Hepatocyte (in vitro differentiated cells): ENCODE measurements around the gene SCAF1. TPM values are rescaled to one million over a fixed set of nuclear protein-coding genes. Genes with fewer than 3 reads are reported as not detected.

Source experiments
- DNase-seq: peaks from one replicate; pipeline ENCODE4 v3.0.0-alpha.2; 2016; ENCODE audit warnings: low spot score
- H2AFZ ChIP-seq: fragments of 200-600 bp; sonication (generic); 2 replicates; pipeline ENCODE4 v1.6.0; 2016; ENCODE audit warnings: antibody characterized with exemption, mild to moderate bottlenecking
- H3K27ac ChIP-seq: fragments of 200-600 bp; sonication (generic); 2 replicates; pipeline ENCODE4 v1.5.1; 2016; ENCODE audit warnings: mild to moderate bottlenecking
- H3K27me3 ChIP-seq: fragments of 200-600 bp; sonication (generic); 2 replicates; pipeline ENCODE4 v1.6.1; 2016
- H3K36me3 ChIP-seq: fragments of 200-600 bp; sonication (generic); replicated peaks from 2 replicates; pipeline ENCODE4 v1.5.1; 2016; ENCODE audit warnings: low read depth; ENCODE audit not compliant: insufficient read depth
- H3K4me1 ChIP-seq: fragments of 200-600 bp; sonication (generic); 2 replicates; pipeline ENCODE4 v1.5.1; 2016; ENCODE audit warnings: mild to moderate bottlenecking, moderate library complexity; ENCODE audit not compliant: insufficient read depth
- H3K4me2 ChIP-seq: fragments of 200-600 bp; sonication (generic); 2 replicates; pipeline ENCODE4 v1.6.0; 2016
- H3K4me3 ChIP-seq: fragments of 200-600 bp; sonication (generic); 2 replicates; pipeline ENCODE4 v1.5.1; 2016; ENCODE audit warnings: mild to moderate bottlenecking
- H3K79me2 ChIP-seq: fragments of 200-600 bp; sonication (generic); 2 replicates; pipeline ENCODE4 v1.6.0; 2017; ENCODE audit warnings: mild to moderate bottlenecking
- H3K9me2 ChIP-seq: fragments of 200-600 bp; sonication (generic); replicated peaks from 2 replicates; pipeline ENCODE4 v1.6.0; 2017; ENCODE audit warnings: mild to moderate bottlenecking; ENCODE audit not compliant: insufficient read depth
- H3K9me3 ChIP-seq: fragments of 200-600 bp; sonication (generic); 2 replicates; pipeline ENCODE4 v1.5.1; 2016; ENCODE audit warnings: low read depth, mild to moderate bottlenecking
- H4K20me1 ChIP-seq: fragments of 200-600 bp; sonication (generic); 2 replicates; pipeline ENCODE4 v1.6.0; 2016; ENCODE audit warnings: mild to moderate bottlenecking; ENCODE audit not compliant: insufficient read depth, poor library complexity, severe bottlenecking
- EZH2 ChIP-seq: fragments of 200-600 bp; sonication (generic); IDR thresholded peaks from 2 replicates; pipeline ENCODE4 v1.6.1; 2016; ENCODE audit warnings: antibody characterized with exemption, mild to moderate bottlenecking, borderline replicate concordance
- EZH2phosphoT487 ChIP-seq: fragments of 200-600 bp; sonication (generic); IDR thresholded peaks from one replicate; pipeline ENCODE4 v1.6.1; 2018; ENCODE audit warnings: antibody characterized with exemption, mild to moderate bottlenecking, low read depth, moderate library complexity; ENCODE audit not compliant: unreplicated experiment, severe bottlenecking
- WGBS: methylation state at CpG from one replicate; pipeline ENCODE4 v1.1.6; 2016; ENCODE audit warnings: low lambda C conversion rate; ENCODE audit errors: missing lambda C conversion rate; 5-methylcytosine and 5-hydroxymethylcytosine counted together
- polyA plus RNA-seq: library from polyadenylated mRNA; unstranded; fragments of >200 nt; fragmentation: Nextera tagmentation; extraction: Ambion mirVana; gene quantifications from 2 replicates; pipeline ENCODE4 v1.2.1, GENCODE V29; 2016
- total RNA-seq: library from RNA; depleted of rRNA; stranded (reverse); fragments of >200 nt; gene quantifications from 2 replicates; pipeline ENCODE4 v1.2.3, GENCODE V29; 2014
- TF ChIP-seq, protein P1 (sequence below): fragments of 200-600 bp; sonication (generic); IDR thresholded peaks from 2 replicates; pipeline ENCODE4 v1.5.1; 2016; ENCODE audit warnings: antibody characterized with exemption, mild to moderate bottlenecking; ENCODE audit not compliant: poor library complexity

Gene SCAF1
- total and polyA plus RNA-seq, 2 experiments from 2014 or later: 12.6 to 18.6 TPM

GRCh38 chr19:49599378-49600295 is 42.4 kb upstream of the SCAF1 start:
- no peaks in the 10 kb centered on the region for H3K36me3 ChIP-seq
- no peak overlapping the region for H3K4me2 ChIP-seq
- H4K20me1 ChIP-seq: peaks cover 5% of the 10 kb centered on the region
- H3K4me1 ChIP-seq: no peaks in the 10 kb centered on the region
- no peaks in the 10 kb centered on the region for H3K27me3 ChIP-seq
- H3K9me3 ChIP-seq: no peaks in the 10 kb centered on the region
- DNase-seq: no peak
- no peak for TF ChIP-seq EZH2phosphoT487
- TF ChIP-seq EZH2: no peak
- TF ChIP-seq, protein P1, sequence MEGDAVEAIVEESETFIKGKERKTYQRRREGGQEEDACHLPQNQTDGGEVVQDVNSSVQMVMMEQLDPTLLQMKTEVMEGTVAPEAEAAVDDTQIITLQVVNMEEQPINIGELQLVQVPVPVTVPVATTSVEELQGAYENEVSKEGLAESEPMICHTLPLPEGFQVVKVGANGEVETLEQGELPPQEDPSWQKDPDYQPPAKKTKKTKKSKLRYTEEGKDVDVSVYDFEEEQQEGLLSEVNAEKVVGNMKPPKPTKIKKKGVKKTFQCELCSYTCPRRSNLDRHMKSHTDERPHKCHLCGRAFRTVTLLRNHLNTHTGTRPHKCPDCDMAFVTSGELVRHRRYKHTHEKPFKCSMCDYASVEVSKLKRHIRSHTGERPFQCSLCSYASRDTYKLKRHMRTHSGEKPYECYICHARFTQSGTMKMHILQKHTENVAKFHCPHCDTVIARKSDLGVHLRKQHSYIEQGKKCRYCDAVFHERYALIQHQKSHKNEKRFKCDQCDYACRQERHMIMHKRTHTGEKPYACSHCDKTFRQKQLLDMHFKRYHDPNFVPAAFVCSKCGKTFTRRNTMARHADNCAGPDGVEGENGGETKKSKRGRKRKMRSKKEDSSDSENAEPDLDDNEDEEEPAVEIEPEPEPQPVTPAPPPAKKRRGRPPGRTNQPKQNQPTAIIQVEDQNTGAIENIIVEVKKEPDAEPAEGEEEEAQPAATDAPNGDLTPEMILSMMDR: no peak
- H3K79me2 ChIP-seq: peaks cover 86% of the 10 kb centered on the region
- no peak overlapping the region for H3K27ac ChIP-seq
- WGBS: 98% methylated on average over 21 of the region's 26 CpGs
- no peak overlapping the region for H3K4me3 ChIP-seq
- H2AFZ ChIP-seq: no peak overlapping the region
- no peaks in the 10 kb centered on the region for H3K9me2 ChIP-seq

DNA sequence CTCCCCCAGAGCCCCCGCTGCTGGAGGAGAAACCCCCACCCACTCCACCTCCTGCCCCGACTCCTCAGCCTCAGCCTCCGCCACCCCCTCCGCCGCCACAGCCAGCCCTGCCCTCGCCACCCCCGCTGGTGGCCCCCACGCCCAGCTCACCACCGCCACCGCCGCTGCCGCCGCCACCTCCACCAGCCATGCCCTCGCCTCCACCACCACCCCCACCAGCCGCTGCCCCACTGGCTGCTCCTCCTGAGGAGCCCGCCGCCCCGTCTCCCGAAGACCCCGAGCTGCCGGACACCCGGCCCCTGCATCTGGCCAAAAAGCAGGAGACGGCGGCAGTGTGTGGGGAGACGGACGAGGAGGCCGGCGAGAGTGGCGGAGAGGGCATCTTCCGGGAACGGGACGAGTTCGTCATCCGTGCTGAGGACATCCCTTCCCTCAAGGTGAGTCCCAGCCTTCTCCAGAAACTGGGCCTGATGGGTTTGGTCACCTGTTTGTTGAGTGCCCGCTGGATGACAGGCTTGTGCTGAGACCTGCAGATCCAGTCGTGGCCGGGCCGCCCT is 40.4 kb upstream of the SCAF1 start:
- Histone ChIP-seq H3K79me2 (peaks cover 90% of the 10 kb centered on the region), H4K20me1 (peaks cover 10% of the 10 kb centered on the region), H3K4me1 (no peaks in the 10 kb centered on the region), H3K4me2 (no peak overlapping the region), H2AFZ (no peak overlapping the region), H3K4me3 (no peak overlapping the region), H3K27ac (no peak overlapping the region), H3K9me3 (no peaks in the 10 kb centered on the region), H3K27me3 (no peaks in the 10 kb centered on the region), H3K9me2 (no peaks in the 10 kb centered on the region), H3K36me3 (no peaks in the 10 kb centered on the region)
- TF ChIP-seq EZH2: no peak
- TF ChIP-seq EZH2phosphoT487: no peak
- TF ChIP-seq, protein P1: no peak
- no peak for DNase-seq
- 97% methylated on average over 27 of the region's 38 CpGs for WGBS

DNA sequence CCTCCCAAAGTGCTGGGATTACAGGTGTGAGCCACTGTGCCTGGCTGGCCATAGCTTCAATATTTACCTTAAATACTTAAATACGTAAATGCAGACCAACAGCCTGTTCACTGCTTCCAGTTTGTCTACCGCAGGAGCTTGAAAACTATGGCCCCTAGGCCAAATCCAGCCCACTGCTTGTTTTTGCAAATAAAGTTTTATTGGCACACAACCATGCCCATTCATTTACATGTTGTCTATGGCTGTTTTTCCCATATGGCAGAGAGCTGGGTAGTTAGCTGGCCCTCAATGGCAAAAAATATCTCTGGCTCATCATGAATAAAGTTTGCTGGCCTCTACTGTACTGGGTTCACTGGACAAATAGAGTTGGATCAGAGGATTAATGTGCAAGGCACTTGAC is 39.2 kb upstream of the SCAF1 start:
- Histone ChIP-seq H3K4me3 (no peak overlapping the region), H3K9me3 (no peaks in the 10 kb centered on the region), H3K36me3 (no peaks in the 10 kb centered on the region), H3K27ac (no peak overlapping the region), H4K20me1 (peaks cover 10% of the 10 kb centered on the region), H3K4me1 (no peaks in the 10 kb centered on the region), H3K27me3 (no peaks in the 10 kb centered on the region), H2AFZ (no peak overlapping the region), H3K9me2 (no peaks in the 10 kb centered on the region), H3K4me2 (no peak overlapping the region), H3K79me2 (peaks cover 91% of the 10 kb centered on the region)
- TF ChIP-seq, protein P1: no peak
- no peak for TF ChIP-seq EZH2phosphoT487
- no peak for TF ChIP-seq EZH2
- no peak for DNase-seq
- WGBS: 96% methylated on average over 2 of the region's 2 CpGs
